Embryonic facial prominence (tissue), 1 donor: ENCODE data around the gene TTC39B.

Experiments used
- DNase-seq: peaks from one replicate; pipeline ENCODE4 v3.0.0-alpha.2; 2016; ENCODE audit errors: extremely low spot score

The TTC39B gene

DNA sequence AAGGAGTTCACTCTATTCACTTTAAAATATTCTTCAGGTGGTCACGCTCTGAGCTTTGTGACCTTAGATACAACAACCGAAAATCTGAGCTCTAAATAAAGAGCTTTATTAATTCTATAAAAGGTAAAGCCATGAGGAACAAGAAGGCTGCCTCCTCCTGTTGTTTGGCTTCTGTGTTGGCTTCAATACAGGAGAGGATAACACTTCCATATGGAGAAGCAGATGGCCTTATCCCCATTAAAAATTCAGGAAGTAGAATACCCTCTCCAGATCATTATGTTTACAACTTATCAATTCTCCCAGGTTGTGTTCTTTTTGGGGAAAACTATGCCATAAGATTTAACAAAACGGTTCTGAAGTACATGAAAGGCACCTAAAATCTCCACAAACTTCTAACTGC is 128.4 kb downstream of the TTC39B start:
- no peak for DNase-seq

DNA sequence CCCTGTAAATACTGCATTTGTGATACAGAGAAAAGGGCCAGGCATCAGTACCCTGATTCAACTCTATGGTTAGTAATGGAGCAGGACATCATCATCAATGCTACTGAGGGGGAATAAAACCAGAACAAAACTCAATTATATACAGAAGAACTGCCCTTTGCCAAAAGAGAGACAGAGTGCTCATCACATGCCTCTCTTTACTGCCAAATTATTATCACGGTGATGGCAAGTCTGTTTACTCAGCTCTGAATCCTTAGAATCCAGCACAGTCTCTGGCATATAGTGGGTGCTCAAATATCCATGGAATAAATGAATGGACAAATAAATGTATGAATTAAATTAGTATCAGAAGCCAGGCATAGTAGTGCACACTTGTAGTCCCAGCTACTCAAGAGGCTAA is 130.2 kb downstream of the TTC39B start:
- no peak for DNase-seq

DNA sequence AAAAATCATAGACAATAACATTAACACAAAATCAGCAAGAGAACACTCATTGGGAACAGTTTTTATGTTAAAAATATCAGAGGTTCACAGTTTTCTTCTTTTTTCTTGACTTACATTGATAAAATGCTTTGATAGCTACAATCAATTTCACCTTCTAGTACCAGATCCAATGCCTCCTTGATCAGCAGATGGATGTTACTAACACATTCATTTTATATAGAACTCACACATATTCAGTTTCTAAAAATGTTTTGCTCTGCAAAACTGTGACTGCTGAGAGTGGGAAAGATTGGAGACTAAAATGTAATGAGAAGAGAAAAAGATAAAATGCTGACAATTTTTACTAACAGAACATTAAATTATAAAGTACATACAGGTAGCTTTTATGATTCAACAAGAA is 143.1 kb downstream of the TTC39B start:
- DNase-seq = no peak

DNA sequence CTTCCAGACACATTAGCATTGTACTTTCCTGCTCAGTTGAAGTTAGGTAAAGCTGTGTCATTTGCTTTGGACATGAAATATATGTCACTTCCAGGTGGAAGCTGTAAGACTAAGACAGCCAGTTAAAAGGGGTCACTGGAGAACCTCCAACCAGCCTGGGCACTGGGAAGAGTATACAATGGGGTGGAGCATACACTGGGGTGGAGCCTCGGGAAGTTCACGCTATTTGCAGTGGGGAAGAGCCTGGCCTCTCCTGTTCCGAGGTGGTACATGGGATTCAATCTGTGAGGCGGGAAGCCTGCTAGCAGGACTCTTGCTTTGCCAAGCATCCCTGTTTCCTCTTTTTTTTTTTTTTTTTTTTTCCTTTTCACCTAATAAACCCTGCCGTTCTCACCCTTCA is 145.3 kb downstream of the TTC39B start:
- DNase-seq = no peak

DNA sequence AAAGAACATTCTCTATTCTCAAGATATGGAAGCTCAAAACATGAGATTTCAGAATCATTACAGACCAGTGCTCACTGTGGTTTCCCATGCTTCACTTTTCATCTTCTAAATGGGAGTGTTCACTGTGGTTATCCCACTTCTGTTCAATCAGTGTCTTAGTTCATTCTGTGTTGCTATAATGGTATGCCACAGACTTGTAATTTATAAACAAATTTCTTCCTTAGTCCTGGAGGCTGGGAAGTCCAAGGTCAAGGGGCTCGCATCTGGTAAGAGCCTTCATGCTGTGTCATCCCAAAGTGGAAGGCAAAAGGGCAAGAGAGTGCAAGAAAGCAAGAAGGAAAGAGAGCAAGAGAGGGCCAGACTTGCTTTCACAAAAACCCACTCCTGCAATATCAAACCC is 146.3 kb downstream of the TTC39B start:
- DNase-seq = no peak

DNA sequence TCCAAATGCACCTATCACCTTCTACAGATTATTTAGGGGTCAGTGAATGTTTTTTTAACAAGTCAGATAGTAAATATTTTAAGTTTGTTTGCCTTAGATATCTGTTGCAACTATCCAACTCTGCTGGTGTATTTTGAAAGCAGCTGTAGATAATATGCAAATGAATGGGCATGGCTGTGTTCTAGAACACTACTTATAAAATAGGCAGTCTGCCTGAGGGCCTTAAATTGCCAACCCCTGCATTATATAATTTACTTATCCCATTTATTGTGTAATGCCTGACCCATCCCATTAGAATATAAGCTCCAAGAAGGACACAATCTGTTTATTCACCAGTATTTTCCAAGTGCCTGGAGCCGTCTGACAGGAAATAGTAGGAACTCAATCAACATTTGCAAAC is 149.0 kb downstream of the TTC39B start:
- no peak for DNase-seq

DNA sequence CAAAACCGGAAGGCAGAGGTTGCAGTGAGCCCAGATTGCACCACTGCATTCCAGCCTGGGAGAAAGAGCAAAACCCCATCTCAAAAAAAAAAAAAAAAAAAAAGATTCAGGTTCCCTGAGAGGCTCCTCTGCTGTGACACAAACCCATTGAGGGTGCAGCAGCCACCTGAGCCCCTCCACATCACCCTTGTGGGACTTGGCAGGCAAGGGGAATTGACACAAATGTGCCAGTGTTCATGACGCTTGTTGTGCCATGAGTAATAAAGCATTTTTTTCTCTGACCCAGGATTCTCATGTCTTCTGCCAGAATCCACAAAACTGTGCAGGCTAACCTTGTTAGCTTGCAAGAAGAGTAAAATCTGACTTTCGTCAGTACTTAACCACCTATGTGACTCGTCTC is 149.6 kb downstream of the TTC39B start:
- DNase-seq = no peak

DNA sequence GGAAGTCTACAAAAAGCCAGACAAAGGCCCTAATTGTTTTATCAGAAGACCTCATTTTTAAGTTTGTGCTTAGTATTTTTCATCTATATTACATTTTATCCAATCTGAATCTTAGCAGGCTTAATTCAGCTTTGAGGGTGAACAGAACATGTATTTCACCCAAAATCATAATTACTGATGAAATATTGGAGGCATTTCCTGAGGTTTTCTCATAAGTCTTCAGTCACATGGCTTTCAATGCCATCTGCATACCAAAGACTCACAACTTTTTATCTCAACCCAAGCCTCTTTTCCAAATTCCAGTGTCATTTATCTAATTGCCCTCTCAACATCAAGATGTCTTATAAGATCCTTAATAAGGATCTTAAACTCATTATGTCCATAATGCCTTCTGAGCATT is 150.8 kb downstream of the TTC39B start:
- no peak for DNase-seq

DNA sequence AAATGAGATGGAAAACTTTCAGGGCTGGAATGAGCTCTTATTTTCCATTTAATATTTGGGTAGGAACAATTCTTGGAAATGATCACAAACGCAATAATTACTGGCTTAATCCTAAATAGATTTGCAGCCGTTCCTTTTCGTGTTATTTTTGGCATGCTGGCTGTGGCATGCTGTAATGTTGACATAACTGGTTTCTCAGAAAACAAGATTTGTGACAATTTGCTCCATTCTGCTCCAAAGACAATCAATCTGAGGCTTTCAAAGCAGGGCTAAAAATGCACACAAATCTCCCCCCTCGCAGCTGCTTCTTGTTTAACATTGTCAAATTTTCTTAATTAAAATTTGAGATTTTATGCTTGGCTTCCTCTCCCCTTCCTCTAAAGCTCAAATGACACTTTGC is 151.2 kb downstream of the TTC39B start:
- DNase-seq = peak; percentile 29

DNA sequence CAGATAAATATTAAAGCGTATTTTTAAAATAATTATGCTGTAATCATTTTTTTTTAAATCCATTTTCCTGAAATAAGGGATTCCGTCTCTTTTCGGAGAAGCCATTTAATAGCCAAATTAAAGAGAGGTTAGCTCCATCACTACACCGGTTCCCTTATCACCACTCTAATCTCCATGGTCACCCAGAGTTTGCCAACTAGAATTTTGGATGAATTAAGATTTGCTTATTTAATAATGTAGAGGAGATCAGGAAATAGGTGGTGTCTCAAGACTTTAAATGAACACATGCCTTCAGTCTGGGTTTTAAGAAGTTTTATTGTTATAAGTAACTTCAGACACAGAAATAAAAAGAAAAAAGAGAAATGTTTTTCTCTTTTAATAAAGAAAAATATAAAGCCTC is 151.7 kb downstream of the TTC39B start:
- DNase-seq = no peak

DNA sequence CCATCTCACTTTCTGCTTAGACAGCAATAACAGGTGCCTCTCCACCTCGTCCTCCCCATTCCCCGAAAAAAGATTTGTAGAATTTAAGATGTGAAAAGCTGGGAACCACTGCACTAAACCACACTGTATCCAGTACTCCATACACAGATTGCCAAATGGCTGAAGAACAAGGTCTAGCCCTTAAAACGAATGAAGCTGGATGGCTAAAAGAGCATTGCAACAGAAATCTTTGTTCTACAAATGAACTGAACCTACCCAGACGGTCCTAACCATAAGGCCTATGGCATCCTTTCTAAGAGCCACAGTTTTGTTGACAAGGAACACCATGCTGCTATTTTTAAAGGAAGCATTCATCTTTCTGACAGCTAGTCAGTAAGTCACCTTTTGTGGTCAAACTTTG is 152.3 kb downstream of the TTC39B start:
- no peak for DNase-seq

DNA sequence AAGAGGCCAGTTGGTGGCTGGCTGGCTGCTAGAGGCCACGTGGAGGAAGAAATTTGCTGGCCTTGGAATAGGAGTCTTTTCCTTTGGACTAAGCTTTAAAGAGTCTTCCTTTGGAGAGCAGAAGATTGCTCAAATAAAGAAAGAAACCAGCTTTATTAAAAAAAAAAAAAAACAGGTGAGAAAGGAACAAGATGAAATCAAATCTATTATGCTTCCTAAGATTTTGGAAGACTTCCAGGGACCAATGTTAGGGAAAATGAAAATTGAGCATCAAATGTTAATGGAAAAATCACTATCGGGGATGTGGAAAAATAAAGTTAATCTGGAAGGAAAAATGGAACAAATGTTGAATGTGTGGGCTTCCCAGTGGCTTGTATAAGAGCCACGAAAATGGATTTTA is 153.1 kb downstream of the TTC39B start:
- DNase-seq = no peak

DNA sequence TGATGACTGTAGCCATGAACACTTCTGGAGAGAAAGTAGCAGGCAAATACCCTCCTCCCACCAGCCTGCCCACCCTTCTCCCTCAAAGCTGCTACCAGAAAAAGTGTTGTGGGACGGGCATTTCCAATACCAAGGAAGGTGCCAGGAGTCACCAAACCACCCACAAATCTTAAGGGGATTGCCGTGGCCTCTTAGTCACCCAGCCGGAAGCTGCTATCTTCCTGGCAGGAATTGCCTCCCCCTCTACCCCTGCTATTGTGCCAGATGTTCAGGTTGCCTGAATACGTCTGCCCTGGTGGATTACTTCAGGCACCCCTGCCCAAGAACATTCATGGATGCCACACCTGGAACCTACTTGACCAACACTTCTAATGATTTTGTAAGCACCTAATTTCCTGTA is 156.1 kb downstream of the TTC39B start:
- no peak for DNase-seq

DNA sequence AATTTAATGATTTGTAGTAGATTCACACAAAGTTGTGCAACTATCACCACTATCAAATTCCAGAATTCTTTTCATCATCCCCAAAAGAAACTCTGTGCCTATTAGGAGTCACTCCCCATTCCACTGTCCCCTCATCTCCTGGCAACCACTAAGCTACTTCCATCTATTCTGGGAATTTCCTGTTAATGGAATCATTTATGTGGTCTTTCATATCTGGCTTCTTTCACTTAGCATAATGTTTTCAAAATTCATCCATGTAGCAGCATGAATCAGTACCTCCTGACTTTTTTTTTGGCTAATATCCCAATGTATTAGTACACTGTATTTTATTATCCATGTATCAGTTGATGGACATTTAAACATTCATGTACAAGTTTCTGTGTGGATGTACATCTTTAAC is 157.6 kb downstream of the TTC39B start:
- DNase-seq = no peak

DNA sequence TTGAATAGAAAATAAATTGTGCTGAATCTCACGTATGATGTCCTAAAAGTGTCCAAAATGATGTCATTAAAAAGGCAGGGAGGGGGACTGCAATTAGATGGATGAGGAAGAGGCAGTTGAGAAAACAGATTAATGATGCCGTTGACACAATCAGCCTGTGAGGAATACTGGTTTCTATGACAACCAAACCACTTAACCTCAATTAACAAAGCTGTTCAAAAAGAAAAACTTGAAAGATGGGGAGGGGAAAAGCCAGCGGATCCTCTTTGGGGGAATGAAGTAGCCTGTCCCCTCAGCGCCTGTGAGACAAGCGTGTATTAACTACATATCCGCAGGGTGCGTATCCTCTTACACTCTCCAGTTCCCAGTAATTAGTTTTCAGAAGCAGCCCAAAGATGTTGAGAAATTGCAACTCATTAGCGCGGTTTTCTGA is 160.7 kb downstream of the TTC39B start:
- DNase-seq = no peak

DNA sequence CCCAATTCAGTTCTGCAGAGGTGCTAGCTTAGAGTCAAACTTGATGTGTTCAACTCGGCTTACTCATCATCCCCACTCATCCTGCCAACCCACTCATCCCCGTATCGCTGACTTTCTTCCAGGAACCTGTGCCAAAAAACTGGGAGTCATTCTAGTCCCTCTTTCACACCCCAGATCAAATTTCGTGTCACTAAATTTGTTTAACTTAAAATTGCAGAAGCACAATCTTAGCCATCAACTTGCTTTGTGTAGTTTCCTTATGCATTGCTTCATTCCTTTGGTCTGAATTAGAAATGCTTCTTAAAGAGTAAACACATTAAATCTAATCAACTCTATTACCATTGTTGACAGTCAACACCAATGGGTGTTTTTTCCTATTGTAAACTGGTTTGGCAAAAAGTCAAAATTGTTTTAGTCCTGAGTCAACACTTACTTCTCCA is 162.4 kb downstream of the TTC39B start:
- DNase-seq = no peak

DNA sequence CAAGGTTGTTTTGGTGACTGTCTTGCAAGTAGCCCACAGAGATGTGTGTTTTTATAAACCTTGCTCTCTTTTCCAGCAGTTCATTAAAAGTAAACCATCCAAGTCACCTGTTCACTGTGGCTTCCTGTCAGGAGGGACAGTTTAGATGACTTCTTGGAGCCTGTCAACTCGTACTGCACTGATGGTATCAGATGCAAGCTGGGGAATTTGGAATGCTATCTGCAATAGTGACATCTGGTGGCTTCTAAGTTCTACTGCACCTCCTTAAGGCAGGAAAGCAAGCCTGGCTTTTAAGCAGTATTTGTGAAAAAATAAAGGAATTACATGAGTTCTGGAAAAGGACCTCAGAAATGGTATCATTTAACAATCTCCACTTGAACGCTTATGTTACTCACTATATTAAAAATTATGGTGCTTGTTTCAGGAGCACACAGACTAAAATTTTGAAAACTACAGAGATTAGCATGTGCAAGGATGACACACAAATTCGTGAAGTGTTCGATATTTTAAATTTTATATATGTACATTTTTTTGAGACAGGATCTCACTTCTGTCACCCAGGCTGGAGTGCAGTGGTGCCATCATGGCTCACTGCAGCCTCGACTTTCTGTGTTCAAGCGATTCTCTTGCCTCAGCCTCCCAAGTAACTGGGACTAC is 164.0 kb downstream of the TTC39B start:
- DNase-seq = peak; percentile 39

DNA sequence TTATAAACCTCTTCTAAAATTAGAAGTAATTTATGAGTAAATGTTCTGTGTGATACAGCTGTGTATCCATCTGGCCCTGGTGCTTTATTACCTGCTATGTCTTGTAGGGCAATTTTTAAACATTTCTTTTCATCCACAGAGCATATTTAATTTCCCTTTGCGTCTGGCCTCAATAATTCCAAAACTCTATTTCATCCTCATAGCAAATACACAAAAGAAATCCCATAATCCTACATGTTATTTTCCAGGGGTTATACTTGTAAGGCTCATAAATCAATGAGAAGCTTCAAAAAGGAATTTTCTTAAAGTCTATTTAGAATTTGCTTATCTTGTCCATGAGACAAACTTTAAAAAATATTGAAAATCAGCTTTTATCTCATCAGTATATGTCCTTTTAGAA is 167.0 kb downstream of the TTC39B start:
- no peak for DNase-seq

DNA sequence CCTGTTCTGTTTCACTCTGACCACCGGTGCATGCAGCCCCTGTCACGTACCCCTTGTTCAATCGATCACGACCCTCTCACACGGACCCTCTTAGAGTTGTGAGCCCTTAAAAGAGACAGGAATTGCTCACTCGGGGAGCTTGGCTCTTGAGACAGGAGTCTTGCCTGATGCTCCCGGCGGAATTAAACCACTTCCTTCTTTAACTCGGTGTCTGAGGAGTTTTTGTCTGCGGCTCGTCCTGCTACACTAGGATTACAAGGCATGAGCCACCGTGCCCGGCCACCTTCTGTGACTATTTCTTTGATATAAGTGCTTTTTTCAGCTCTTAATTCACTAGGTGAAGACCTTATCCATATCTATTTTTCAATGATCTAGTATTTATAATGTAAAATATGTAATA is 167.5 kb downstream of the TTC39B start:
- no peak for DNase-seq

DNA sequence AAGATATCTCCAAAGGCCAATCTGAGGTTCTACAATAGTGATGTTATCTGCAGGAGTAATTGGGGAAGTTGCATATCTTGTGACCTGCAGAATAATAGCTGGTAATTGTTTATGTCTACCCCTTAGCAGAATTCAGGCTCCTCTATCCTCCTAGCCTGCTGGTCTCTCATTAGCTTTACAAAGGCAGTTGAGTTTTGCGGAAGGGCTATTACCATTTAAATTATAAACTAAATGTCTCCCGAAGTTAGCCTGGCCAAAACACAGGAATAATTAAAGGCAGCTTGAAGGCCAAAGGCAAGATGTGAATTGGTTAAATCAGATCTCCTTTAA is 168.7 kb downstream of the TTC39B start:
- DNase-seq = no peak

DNA sequence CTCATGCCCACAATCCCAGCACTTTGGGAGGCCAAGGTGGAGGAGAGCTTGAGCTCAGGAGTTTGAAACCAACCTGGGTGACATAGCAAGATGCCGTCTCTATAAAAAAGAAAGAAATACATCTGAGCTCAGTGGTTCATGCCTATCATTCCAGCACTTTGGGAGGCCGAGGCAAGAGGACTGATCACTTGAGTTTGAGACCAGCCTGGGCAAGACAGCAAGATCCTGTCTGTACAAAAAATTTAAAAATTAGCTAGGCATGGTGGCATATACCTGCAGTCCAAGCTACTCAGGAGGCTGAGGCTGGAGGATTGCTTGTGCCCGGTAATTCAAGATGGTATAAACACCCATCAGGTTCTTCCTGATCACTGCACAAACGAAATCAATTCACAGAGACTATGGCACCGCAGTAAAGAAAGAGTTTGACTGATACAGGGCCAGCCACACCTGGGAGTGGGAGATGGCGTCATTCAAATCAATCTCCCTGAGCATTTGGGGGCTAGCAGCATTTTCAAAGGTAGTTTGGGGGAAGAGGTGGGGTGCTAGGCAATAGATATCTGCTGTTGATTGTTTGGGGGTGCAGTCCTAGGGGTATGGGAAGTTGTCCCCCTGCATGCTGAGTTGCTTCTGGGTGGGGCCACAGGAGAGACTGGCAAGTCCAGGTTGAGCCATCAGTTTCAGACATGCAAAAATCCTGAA is 169.2 kb downstream of the TTC39B start:
- DNase-seq = no peak

DNA sequence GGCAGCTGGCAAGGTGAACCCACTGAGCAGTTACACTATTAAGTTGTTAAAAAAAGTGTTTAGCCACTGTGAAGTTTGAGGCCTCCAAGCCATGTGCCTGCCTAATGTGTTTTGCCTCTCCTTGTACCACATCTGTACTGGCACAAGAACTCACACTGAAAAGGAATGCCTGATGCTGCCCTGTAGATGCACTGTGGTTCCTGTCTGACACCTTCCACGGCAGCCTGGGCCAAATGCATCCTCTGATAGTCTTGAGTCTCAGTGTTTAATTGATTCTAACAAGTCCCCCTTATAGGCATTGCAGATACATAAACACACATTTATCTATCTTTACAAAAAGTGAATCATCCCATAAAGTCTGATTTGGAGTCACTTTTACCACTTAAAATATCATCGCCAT is 169.9 kb downstream of the TTC39B start:
- DNase-seq = no peak

DNA sequence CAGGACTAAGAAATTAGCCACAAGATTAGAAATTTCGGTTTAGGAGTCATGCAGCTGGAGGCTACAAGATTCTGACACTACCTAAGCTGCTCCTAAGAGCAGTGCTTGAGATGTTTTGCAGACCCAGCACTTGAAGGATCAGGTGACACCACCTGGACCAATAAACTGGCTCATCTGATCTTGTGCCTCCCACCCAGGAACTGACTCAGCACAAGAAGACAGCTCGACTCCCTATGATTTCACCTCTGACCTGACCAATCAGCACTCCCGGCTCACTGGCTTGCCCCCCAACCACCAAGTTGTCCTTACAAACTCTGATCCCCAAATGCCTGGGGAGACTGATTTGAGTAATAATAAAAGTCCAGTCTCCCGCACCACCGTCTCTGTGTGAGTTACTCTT is 170.4 kb downstream of the TTC39B start:
- DNase-seq = no peak
